Uterus (tissue), 2 donors: ENCODE results near the gene ID1.

ENCODE experiments used
- CTCF ChIP-seq, 4 experiments: fragments of 200-600 bp in 2 of 4; fragments of 450-650 bp in 2 of 4; sonication (generic) in 2 of 4; IDR thresholded peaks; one replicate each; pipeline ENCODE4 v1.5.1; 2016 to 2019; ENCODE audit warnings: antibody characterized with exemption in 4 of 4, mild to moderate bottlenecking in 2 of 4, moderate library complexity in 1 of 4
- POLR2A ChIP-seq, 2 donors: fragments of 450-650 bp; IDR thresholded peaks; one replicate each; pipeline ENCODE4 v1.6.1; 2016; ENCODE audit warnings: antibody characterized with exemption in 2 of 2, mild to moderate bottlenecking in 1 of 2, moderate library complexity in 1 of 2

DNA sequence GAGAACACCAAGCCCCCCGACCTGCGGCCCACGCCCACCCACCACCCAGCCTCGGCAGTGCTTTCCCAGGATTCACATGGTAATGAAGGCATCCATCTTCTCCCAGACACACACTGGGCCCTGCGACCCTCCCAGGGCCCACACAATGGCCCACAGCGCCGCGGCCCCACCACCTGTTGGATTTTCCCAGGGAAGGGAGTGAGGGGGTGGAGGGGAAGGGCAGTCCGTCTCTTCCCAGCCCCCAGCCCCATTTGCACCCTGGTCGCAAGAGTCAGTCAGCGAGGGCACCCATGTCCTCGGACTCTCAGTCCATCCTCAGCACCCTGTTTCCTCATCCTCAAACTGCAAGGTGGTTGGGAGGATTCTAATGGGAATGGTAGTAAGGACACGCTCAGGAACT is 23.7 kb upstream of the ID1 start:
- TF ChIP-seq CTCF (IDR thresholded peaks at IDR 0.05) (no peak), POLR2A (IDR thresholded peaks at IDR 0.05) (no peak)
